GM23338 (cell line): ENCODE data around the gene OCA2. TPM values are rescaled to one million over a fixed set of nuclear protein-coding genes. Genes with fewer than 3 reads are reported as not detected.

Source experiments
- ATAC-seq: fragments of 200-7000 bp; cut with Tn5 transposase; 3 replicates; pipeline ENCODE4 v1.9.1; 2020
- DNase-seq: peaks from one replicate; pipeline ENCODE4 v3.0.0-alpha.2; 2015; ENCODE audit warnings: low spot score
- H2AFZ ChIP-seq: fragments of 200-600 bp; sonication (generic); 2 replicates; pipeline ENCODE4 v1.8.0; 2016; ENCODE audit warnings: antibody characterized with exemption, mild to moderate bottlenecking, moderate library complexity
- H3F3A ChIP-seq: fragments of 200-600 bp; sonication (generic); replicated peaks from 2 replicates; pipeline ENCODE4 v1.8.0; 2017; ENCODE audit warnings: antibody characterized with exemption, mixed run types, low read depth
- H3K27ac ChIP-seq: fragments of 200-600 bp; sonication (generic); 2 replicates; pipeline ENCODE4 v1.6.1; 2016; ENCODE audit warnings: low read depth
- H3K27me3 ChIP-seq: fragments of 200-600 bp; sonication (generic); 2 replicates; pipeline ENCODE4 v1.8.0; 2016; ENCODE audit warnings: mild to moderate bottlenecking, mixed run types, moderate library complexity; ENCODE audit not compliant: insufficient read depth
- H3K36me3 ChIP-seq: fragments of 200-600 bp; sonication (generic); 2 replicates; pipeline ENCODE4 v1.8.0; 2016; ENCODE audit warnings: mild to moderate bottlenecking; ENCODE audit not compliant: insufficient read depth
- H3K4me1 ChIP-seq: fragments of 200-600 bp; sonication (generic); 2 replicates; pipeline ENCODE4 v1.8.0; 2016; ENCODE audit warnings: mild to moderate bottlenecking, moderate library complexity; ENCODE audit not compliant: insufficient read depth
- H3K4me2 ChIP-seq: fragments of 200-600 bp; sonication (generic); 2 replicates; pipeline ENCODE4 v1.7.1; 2017; ENCODE audit warnings: mixed run types
- H3K4me3 ChIP-seq: fragments of 200-600 bp; sonication (generic); 2 replicates; pipeline ENCODE4 v1.6.1; 2016; ENCODE audit warnings: mixed run types
- H3K79me2 ChIP-seq: fragments of 200-600 bp; sonication (generic); replicated peaks from 2 replicates; pipeline ENCODE4 v1.8.0; 2017; ENCODE audit warnings: mild to moderate bottlenecking; ENCODE audit not compliant: insufficient read depth
- H3K9me2 ChIP-seq: fragments of 200-600 bp; sonication (generic); 2 replicates; pipeline ENCODE4 v1.8.0; 2017; ENCODE audit not compliant: insufficient read depth
- H4K20me1 ChIP-seq: fragments of 200-600 bp; sonication (generic); replicated peaks from 2 replicates; pipeline ENCODE4 v1.8.0; 2017; ENCODE audit warnings: mild to moderate bottlenecking; ENCODE audit not compliant: insufficient read depth
- H3K27ac Mint-ChIP-seq: 2 replicates; pipeline ENCODE4 v1.8.0; 2020; ENCODE audit warnings: inconsistent platforms, mild to moderate bottlenecking, moderate library complexity, mixed read lengths
- H3K27me3 Mint-ChIP-seq: 3 replicates; pipeline ENCODE4 v1.8.0; 2022; ENCODE audit warnings: low read depth, mild to moderate bottlenecking, moderate library complexity, mixed read lengths, inconsistent platforms; ENCODE audit not compliant: insufficient read depth, poor library complexity
- H3K36me3 Mint-ChIP-seq: 3 replicates; pipeline ENCODE4 v1.8.0; 2021; ENCODE audit warnings: low read depth, mild to moderate bottlenecking, inconsistent platforms, moderate library complexity, mixed read lengths
- H3K4me1 Mint-ChIP-seq: 3 replicates; pipeline ENCODE4 v1.8.0; 2020; ENCODE audit warnings: mild to moderate bottlenecking, inconsistent platforms, mixed read lengths
- H3K4me3 Mint-ChIP-seq: 3 replicates; pipeline ENCODE4 v1.8.0; 2021; ENCODE audit warnings: moderate library complexity, mild to moderate bottlenecking, inconsistent platforms, mixed read lengths
- H3K9me3 Mint-ChIP-seq: 3 replicates; pipeline ENCODE4 v1.8.0; 2020; ENCODE audit warnings: moderate library complexity, mild to moderate bottlenecking, inconsistent platforms, mixed read lengths
- CREB1 ChIP-seq: fragments of 250-450 bp; sonication (Bioruptor Pico); IDR thresholded peaks from 2 replicates; pipeline ENCODE4 v1.5.0; 2020; ENCODE audit warnings: low read depth, mild to moderate bottlenecking, moderate library complexity
- EZH2 ChIP-seq: fragments of 200-600 bp; sonication (generic); IDR thresholded peaks from one replicate; pipeline ENCODE4 v1.8.0; 2017; ENCODE audit warnings: antibody characterized with exemption, mild to moderate bottlenecking, low read depth; ENCODE audit not compliant: unreplicated experiment
- EZH2phosphoT487 ChIP-seq: fragments of 200-600 bp; sonication (generic); IDR thresholded peaks from one replicate; pipeline ENCODE4 v1.8.1; 2018; ENCODE audit warnings: antibody characterized with exemption; ENCODE audit not compliant: unreplicated experiment
- JUNB ChIP-seq: IDR thresholded peaks from one replicate; pipeline ENCODE4 v1.6.1; 2016; ENCODE audit warnings: antibody characterized with exemption; ENCODE audit not compliant: unreplicated experiment
- NANOG ChIP-seq: IDR thresholded peaks from 2 replicates; pipeline ENCODE4 v1.6.1; 2016; ENCODE audit warnings: antibody characterized with exemption, borderline replicate concordance
- REST ChIP-seq: IDR thresholded peaks from one replicate; pipeline ENCODE4 v1.6.1; 2018; ENCODE audit warnings: antibody characterized with exemption; ENCODE audit not compliant: unreplicated experiment
- ZNF114 ChIP-seq: fragments of 250-450 bp; sonication (Bioruptor Pico); IDR thresholded peaks from 2 replicates; pipeline ENCODE4 v1.5.0; 2020; ENCODE audit warnings: mild to moderate bottlenecking, moderate library complexity
- ZNF331 ChIP-seq: fragments of 250-450 bp; sonication (Bioruptor Pico); IDR thresholded peaks from 2 replicates; pipeline ENCODE4 v1.5.0; 2020; ENCODE audit warnings: low read depth, mild to moderate bottlenecking, moderate library complexity
- ZNF462 ChIP-seq: fragments of 250-450 bp; sonication (Bioruptor Pico); IDR thresholded peaks from 2 replicates; pipeline ENCODE4 v1.5.0; 2020; ENCODE audit warnings: mild to moderate bottlenecking, moderate library complexity
- polyA plus RNA-seq: library from polyadenylated mRNA; unstranded; fragments of >200 nt; fragmentation: Nextera tagmentation; extraction: Ambion mirVana; gene quantifications from 2 replicates; pipeline ENCODE4 v1.2.1, GENCODE V29; 2016
- total RNA-seq: library from RNA; depleted of rRNA; stranded (reverse); fragments of >200 nt; shearing (Covaris generic); gene quantifications from 2 replicates; pipeline ENCODE4 v1.2.3, GENCODE V29; 2014

OCA2 gene
- total and polyA plus RNA-seq, 2 experiments from 2014 or later, result 0.40 to 0.69 TPM

GRCh38 chr15:27796405-27797320, 302.5 kb downstream of the OCA2 start (continued):
- TF ChIP-seq REST (no peak), CREB1 (no peak), EZH2 (no peak)

GRCh38 chr15:27792756-27793264, 306.3 kb downstream of the OCA2 start:
- H3K4me1 Mint-ChIP-seq, result peaks cover 25% of the 10 kb centered on the region
- Histone ChIP-seq H3K9me2 (no peaks in the 10 kb centered on the region), H3K4me3 (no peak overlapping the region), H3K27ac (no peak overlapping the region), H4K20me1 (no peaks in the 10 kb centered on the region), H3K4me2 (no peak overlapping the region), H3K4me1 (peaks cover 21% of the 10 kb centered on the region), H3K79me2 (no peaks in the 10 kb centered on the region), H3K36me3 (no peaks in the 10 kb centered on the region), H3F3A (no peaks in the 10 kb centered on the region), H3K27me3 (no peaks in the 10 kb centered on the region), H2AFZ (no peak overlapping the region; the same call in 1 of the 2 replicates)
- H3K9me3 Mint-ChIP-seq, result no peaks in the 10 kb centered on the region; the same call in 2 of the 3 replicates
- H3K27ac Mint-ChIP-seq, result no peak overlapping the region
- no peak for ATAC-seq
- DNase-seq, result no peak
- no peak overlapping the region for H3K4me3 Mint-ChIP-seq
- H3K27me3 Mint-ChIP-seq, result peaks cover 1% of the 10 kb centered on the region
- no peaks in the 10 kb centered on the region for H3K36me3 Mint-ChIP-seq
- TF ChIP-seq ZNF331 (CRISPR knock-in tag) (no peak), ZNF462 (CRISPR knock-in tag) (no peak), EZH2 (no peak), EZH2phosphoT487 (no peak), REST (no peak), ZNF114 (CRISPR knock-in tag) (no peak), NANOG (no peak), JUNB (no peak)
